Lower leg skin (tissue), 4 donors: ENCODE results near the gene PPIG. TPM values are rescaled to one million over a fixed set of nuclear protein-coding genes. Genes with fewer than 3 reads are reported as not detected.
"Not testable (repeated sequence)": the region's sequence is repeated elsewhere in the genome, so short reads cannot be mapped to it uniquely, and the experiment has no call there.

Experiments used
- DNase-seq, 2 donors: peaks; one replicate each; pipeline ENCODE4 v3.0.0-alpha.2; 2019; ENCODE audit warnings: low spot score in 2 of 2
- H3K4me3 ChIP-seq: fragments of 200-600 bp; sonication (generic); 2 replicates; pipeline ENCODE4 v1.5.1; 2017; ENCODE audit warnings: mild to moderate bottlenecking, low read depth; ENCODE audit not compliant: poor library complexity, severe bottlenecking
- POLR2A ChIP-seq, 2 donors: fragments of 450-650 bp; IDR thresholded peaks; one replicate each; pipeline ENCODE4 v1.6.1; 2016 to 2017; ENCODE audit warnings: antibody characterized with exemption in 2 of 2, mild to moderate bottlenecking in 1 of 2, moderate library complexity in 1 of 2
- WGBS, 2 donors: methylation state at CpG; one replicate each; pipeline ENCODE4 v1.1.5; 2018; 5-methylcytosine and 5-hydroxymethylcytosine counted together
- intact Hi-C: fragments of 100-400 bp; cut with DNase I; formaldehyde crosslinking; loops from one replicate; pipeline ENCODE4 v1.15.0; 2023; ENCODE audit warnings: low total_unique reads
- total RNA-seq, 4 donors: library from RNA; depleted of rRNA; stranded (reverse); fragments of >200 nt; gene quantifications; one replicate each; pipeline ENCODE4 v1.1.0, GENCODE V29; 2016
- TF ChIP-seq, protein P1 (sequence below), 3 donors: fragments of 450-650 bp; IDR thresholded peaks; one replicate each; pipeline ENCODE4 v1.5.1; 2016; ENCODE audit warnings: antibody characterized with exemption in 3 of 3, mild to moderate bottlenecking in 3 of 3, moderate library complexity in 2 of 3

Gene PPIG
- total RNA-seq, 4 donors from 2014 or later, result 23.5 to 31.9 (median 28.0) TPM

DNA sequence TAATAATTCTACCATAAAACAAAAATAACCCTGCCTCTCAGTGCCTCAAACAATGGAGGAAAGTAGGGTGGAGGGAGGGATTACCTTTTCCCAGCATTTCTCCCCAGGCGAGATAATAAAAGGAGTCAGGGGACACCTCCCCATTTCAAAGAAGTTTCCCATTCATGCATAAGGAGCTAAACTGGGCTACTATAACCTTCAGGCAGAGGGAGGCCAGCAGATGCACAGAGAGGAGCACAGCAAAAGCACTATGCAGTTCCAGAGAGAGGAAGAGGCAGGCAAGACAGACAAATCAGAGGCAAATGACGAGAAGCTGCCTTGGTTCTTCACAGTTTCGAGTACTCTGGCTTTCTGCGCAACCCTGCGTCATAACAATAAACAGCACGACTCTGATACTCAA lies 92.7 kb downstream of the PPIG start:
- TF ChIP-seq, protein P1, sequence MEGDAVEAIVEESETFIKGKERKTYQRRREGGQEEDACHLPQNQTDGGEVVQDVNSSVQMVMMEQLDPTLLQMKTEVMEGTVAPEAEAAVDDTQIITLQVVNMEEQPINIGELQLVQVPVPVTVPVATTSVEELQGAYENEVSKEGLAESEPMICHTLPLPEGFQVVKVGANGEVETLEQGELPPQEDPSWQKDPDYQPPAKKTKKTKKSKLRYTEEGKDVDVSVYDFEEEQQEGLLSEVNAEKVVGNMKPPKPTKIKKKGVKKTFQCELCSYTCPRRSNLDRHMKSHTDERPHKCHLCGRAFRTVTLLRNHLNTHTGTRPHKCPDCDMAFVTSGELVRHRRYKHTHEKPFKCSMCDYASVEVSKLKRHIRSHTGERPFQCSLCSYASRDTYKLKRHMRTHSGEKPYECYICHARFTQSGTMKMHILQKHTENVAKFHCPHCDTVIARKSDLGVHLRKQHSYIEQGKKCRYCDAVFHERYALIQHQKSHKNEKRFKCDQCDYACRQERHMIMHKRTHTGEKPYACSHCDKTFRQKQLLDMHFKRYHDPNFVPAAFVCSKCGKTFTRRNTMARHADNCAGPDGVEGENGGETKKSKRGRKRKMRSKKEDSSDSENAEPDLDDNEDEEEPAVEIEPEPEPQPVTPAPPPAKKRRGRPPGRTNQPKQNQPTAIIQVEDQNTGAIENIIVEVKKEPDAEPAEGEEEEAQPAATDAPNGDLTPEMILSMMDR (IDR thresholded peaks at IDR 0.05), result no peak
- TF ChIP-seq POLR2A (IDR thresholded peaks at IDR 0.05), result no peak
- WGBS, 2 donors, result 89 to 91% methylated on average over 6 of the region's 6 CpGs
- DNase-seq, result no peak
- no peak overlapping the region for H3K4me3 ChIP-seq
- intact Hi-C loops, result no loop called here

DNA sequence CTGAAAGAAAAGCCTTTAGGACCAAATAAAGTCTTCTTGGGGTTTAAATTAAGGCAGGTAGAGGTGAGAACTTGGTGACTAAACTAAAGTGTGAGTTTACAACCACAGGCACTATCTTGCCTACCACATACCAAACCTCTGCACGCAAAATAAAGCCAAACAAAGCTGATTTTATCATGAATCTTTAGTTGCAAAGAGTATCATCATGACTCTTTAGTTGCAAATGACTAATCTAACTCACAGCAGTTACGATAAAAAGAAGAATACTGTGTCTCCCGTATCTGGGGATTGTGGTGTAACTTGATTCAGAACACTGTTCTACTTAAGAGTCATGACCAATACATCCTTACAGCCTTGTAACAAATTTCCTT lies 98.9 kb downstream of the PPIG start:
- WGBS, 2 donors, result 50 to 62% methylated on average over 3 of the region's 3 CpGs
- no peak for DNase-seq
- intact Hi-C loops, result no loop called here
- TF ChIP-seq POLR2A (IDR thresholded peaks at IDR 0.05), result no peak
- TF ChIP-seq, protein P1 (IDR thresholded peaks at IDR 0.05), result no peak
- H3K4me3 ChIP-seq, result no peak overlapping the region

DNA sequence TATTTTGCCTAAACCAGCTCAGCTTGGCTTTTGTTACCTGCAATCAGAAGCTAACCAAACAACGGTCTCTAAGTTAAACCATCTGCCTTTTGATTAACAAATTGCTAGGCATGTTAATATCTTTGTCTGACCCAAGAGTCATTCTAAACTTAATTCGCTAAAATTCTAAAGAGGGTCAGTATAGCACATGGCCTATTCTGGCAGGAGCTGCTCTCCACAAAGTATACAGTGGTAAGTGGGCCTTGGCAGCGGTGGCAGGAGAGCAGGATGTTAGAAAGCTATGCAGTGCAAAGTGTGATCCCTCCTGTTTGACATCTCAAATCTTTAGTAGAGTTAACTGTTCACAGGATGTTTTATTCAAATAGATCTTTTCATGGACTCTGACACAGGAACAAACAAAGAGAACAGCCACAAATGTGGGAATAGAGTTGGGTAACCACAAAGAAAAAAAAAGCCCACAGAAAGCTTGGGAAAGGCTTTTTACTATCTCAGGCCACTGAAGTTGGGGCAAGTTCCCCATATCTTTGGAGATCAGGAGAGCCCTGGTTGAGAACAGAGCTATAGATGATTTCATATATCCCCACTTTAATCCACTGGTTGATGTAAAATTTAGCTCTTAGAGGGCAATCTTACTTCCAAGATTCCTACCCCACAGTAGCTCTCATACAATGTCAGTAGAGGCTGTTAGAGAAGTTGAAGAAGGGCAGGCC lies 99.4 kb downstream of the PPIG start:
- no peak for DNase-seq
- WGBS, 2 donors, result 76 to 84% methylated on average over 3 of the region's 3 CpGs
- H3K4me3 ChIP-seq, result no peak overlapping the region
- intact Hi-C loops, result no loop called here
- TF ChIP-seq, protein P1 (IDR thresholded peaks at IDR 0.05), result no peak
- TF ChIP-seq POLR2A (IDR thresholded peaks at IDR 0.05), result no peak

DNA sequence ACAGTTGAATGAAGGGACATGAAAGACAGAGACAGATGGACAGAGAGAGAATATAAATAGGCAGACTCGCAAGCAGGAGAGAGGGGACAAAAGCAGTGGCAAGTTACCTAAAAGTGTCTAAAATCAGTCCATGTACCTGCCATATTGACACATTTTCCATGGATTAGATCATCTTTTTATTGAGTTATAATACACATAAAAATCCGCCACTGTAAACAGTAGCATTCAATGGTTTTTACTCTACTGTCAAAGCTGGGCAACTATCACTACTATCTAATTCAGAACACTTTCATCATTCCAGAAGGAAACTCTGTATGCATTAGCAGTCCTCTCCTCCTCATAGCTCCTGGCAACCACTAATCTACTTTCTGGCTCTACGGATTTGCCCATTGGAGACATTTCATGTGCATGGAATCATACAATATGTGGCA lies 100.0 kb downstream of the PPIG start:
- DNase-seq, result no peak
- WGBS, 2 donors, result 76 to 80% methylated on average over 3 of the region's 3 CpGs
- TF ChIP-seq, protein P1 (IDR thresholded peaks at IDR 0.05), result no peak
- no peak for TF ChIP-seq POLR2A (IDR thresholded peaks at IDR 0.05)
- no peak overlapping the region for H3K4me3 ChIP-seq
- intact Hi-C loops, result no loop called here

DNA sequence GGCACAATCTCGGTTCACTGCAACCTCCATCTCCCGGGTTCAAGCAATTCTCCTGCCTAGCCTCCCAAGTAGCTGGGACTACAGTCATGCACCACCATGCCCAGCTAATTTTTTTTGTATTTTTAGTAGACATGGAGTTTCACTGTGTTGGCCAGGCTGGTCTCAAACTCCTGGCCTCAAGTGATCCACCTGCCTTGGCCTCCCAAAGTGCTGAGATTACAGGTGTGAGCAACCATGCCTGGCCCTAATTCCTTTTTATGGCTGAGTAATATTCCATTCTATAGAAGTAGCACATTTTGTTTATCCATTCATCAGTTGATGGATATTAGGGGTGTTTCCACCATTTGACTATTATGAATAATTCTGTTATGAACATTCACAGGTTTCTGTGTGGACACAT lies 100.6 kb downstream of the PPIG start:
- WGBS, 2 donors, result 92 to 95% methylated on average over 2 of the region's 2 CpGs
- intact Hi-C loops, H3K4me3 ChIP-seq, DNase-seq: not testable (repeated sequence)

DNA sequence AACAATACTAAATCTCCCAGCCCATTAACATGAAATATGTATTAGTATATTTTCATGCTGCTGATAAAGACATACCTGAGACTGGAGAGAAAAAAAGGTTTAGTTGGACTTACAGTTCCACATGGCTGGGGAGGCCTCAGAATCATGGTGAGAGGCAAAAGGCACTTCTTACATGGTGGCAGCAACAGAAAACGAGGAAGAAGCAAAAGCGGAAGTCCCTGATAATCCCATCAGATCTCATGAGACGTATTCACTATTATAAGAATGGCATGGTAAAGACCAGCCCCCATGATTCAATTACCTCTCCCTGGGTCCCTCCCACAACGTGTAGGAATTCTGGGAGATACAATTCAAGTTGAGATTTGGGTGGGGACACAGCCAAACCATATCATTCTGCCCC lies 102.7 kb downstream of the PPIG start:
- H3K4me3 ChIP-seq, DNase-seq, intact Hi-C loops: not testable (repeated sequence)
- 77 to 89% methylated on average over 4 of the region's 4 CpGs for WGBS, 2 donors

DNA sequence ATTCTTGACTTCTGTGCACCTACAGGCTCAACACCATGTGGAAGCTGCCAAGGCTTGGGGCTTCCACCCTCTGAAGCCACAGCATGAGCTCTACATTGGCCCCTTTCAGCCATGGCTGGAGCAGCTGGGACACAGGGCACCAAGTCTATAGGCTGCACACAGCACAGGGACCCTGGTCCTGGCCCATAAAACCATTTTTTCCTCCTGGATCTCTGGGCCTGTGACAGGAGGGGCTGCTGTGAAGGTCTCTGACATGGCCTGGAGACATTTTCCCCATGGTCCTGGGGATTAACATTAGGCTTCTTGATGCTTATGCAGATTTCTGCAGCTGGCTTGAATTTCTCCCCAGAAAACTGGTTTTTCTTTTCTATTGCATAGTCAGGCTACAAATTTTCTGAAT lies 103.8 kb downstream of the PPIG start:
- intact Hi-C loops, DNase-seq, H3K4me3 ChIP-seq: not testable (repeated sequence)
